ENCODE data around the gene NCBP3.
"Not testable (repeated sequence)": the region's sequence is repeated elsewhere in the genome, so short reads cannot be mapped to it uniquely, and the experiment has no call there.

The NCBP3 gene

DNA sequence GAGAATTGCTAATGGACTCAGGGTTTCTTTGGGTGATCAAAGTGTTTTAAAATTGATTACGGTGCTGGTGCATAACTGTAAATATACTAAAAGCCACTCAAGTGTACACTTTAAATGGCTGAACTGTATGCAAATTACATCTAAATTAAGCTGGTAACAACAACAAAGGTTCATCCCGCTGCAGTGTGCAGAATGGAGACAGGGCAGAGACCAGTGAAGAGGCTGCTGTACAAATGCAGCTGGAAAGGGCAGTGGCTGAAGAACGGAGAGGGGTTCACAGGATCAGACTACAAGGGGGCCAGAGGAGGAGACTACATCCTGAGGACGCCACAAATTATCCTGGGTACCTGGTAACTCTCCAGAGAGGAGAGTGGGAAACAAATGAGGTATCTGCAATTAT lies 36.0 kb downstream of the NCBP3 start:
- no peak for DNase-seq (ENCODE audit: low read depth)

DNA sequence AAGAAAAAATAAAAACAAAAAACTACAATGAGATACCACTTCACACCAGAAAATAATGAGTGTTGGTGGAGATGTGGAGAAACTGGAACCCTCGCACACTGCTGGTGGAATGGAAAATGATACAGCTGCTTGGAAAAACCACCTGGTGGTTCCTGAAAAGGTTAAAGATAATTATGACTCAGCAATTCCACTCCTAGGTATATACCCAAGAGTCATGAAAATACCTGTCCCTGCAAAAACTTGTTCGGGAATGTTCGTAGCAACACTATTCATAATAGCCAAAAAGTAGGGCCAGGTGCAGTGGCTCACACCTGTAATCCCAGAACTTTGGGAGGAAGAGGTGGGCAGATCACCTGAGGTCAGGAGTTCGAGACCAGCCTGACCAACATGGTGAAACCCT lies 36.9 kb downstream of the NCBP3 start:
- DNase-seq (ENCODE audit: low read depth): no peak

DNA sequence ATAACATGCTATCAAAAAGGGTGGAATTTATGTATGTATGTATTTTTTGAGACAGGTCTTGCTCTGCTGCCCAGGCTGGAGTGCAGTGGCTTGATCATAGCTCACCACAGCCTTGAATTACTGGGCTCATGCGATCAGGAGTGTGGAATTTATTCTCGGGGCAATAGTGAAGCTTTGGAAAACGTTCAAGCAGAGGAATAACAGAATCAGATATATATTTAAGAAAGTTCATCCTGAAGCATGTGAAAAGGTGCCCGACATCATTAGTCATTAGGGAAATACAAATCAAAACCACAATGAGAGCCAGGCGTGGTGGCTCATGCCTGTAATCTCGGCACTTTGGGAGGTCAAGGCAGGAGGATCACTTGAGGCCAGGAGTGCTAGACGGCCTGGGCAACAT lies 37.3 kb downstream of the NCBP3 start:
- no peak for DNase-seq (ENCODE audit: low read depth)

DNA sequence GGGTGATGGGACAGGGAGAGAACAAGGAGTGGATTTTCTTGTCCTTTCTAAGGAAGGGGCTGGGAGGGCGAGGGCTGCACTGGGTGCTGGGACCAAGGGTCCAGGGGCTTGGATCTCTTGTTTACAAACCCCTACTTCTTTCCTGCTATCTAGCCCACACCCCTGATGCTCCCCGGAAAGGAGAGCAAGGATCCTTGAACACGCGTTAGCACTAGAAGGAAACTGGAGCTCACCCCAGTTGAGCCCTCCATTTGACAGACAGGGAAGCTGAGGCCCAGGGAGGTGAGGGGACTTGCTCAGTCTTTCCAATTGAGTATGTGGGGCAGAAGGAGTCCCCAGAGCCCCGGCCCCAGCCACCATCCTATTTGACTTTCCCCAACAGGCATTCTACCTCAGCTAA lies 40.5 kb downstream of the NCBP3 start:
- no peak for DNase-seq (ENCODE audit: low read depth)

DNA sequence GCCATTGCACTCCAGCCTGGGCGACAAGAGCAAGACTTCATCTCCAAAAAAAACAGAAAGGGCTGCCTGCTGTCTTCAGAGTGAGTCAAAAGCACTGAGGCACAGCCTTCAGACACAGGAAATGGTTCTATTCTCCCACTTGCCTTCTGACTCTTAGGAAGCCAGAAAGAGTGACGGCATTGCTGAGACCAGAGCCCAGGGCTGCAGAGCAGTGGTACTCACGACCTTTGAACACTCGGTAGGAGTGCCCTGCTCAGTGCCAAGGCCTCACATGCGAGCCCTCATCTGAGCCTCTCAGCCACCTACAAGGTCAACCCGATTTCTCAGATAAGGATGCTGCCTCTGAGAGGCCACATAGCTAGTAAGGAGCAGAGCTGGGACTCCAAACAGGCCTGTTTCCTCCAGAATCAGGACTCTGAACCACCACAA lies 41.5 kb downstream of the NCBP3 start:
- no peak for DNase-seq (ENCODE audit: low read depth)

DNA sequence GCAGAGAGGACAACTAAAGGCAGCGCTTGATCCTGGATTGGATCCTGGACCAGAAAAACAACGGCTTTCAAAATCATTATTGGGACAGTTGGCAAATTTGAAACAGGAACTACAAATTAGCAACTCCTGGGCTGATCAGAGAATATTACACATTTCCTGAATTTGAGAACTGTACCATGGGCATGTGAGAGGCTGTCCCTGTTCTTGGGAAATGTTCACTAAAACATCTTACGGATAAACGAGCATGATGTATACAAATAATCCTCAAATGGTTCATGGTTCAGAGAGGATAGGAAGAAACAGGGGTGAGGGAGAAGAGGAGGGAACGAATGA lies 42.8 kb downstream of the NCBP3 start:
- DNase-seq (ENCODE audit: low read depth): no peak

DNA sequence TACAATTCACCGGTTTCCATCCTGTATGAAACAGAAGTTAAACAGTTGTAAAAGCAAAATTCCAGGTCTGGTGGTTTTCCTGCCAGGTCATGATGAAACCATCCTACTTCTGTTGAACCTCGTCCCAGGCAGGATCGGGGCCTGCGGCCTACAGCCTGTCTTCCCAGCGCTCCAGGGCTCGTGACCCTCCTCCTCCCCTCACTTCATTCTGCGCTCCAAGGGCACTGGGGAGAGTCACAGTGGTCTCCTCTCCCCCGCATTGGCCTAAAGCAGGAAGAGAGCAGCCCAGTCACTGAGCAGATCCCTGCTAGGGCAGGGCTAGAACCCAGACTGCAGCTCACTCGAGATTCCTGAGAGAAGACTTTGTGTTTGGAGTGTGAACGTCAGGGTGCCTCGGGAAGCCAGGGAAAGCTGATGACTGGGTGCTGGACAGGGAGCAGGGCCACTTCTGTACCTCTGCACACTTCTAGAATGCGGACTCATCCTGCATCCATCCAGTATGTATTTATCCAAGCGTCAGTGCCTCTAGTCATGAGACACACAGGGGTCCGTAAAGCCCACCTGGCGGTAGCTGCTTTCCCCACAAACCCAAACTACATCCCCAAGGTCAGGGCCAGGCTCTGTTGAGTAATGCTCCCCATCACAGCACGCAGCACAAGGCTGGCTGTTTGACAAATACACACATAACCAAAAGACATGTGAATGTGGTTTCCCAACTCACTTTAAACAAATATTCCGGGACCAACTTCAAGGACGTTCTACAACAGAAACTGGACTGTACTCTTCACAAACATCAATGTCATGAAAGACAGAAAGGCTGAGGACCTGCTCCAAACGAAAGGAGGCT lies 43.4 kb downstream of the NCBP3 start:
- peak; percentile 56 for DNase-seq (ENCODE audit: low read depth)

DNA sequence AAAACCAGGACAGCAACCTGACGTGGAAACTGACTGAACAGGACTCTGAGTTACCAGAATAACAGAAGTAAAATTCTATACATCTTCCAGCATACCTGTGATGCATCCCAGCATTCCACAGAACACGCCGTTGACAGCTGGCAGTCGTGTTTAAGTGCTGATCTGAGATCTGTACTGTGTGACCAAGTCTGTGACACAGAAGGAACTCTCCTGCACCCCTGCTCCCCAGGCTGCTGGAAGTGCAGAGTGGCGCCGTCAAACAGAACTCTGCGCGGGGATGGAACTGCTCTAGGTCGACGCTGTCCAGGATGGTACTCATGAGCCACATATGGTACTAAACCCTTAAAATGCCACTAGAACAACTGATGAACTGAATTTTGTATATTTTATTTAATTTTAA lies 44.3 kb downstream of the NCBP3 start:
- DNase-seq (ENCODE audit: low read depth): no peak

DNA sequence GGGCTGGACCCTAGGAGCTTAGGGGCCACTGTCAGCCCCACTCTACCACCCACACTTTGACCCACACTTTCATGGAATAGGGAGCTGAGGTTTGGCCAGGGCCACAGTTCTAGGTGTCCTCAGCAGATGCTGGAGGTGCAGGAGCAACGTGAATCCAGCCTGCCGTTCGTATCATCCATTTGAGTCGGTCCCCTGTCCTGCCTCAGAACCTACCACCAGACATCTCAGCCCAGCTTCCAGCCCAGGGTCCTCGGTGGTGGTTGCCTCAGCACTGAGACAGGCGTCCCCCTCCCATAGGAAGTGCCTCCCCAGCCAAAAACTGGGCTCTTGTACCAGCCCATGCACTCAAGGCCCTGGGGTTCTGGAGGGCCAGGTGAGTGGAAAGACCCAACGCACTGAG lies 44.7 kb downstream of the NCBP3 start:
- DNase-seq (ENCODE audit: low read depth): no peak

DNA sequence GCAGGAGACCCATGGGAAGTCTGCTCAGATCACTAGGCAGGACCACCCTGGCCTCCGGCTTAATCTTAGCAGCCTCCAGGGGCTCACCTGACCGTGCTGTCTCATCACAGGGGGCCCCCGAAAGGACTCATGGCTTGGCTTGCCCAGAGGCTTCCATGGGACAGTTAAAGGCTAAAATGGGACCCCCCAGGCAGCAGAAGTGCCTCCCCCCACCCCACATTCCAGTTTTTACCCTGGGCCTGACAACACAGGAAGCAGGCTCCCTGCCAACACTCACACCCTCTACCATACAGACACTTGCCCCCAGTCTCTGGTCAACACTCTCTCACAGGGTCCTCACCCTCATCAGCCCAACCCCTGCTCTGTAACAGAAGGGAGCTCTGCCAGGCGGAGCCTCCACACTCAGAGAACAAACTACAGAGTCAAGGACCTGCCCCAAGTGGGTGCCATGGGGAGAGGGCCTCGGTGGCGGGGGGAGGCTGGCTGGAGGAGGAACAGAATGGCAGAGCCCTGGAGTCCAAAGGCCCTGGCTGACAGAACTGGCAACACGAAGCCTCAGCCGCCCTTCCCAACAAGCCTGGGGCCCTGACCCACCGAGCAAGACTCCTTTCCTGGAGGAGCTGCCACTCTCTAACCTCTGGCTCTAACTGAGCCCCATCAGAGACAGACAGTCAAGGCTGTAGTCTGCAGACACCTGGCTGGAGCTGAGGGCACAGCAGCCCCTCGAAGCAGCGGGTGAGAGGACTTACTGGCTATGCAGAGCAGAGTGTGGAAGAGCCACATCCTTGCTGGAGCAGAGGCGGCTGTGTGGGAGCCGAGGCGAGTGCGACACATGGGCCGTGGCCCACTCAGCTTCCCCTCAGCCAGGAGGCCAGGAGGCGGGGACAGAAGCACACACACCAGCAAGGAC lies 45.4 kb downstream of the NCBP3 start, which contains the start of gene ITGAE:
TSS of gene ITGAE (minus strand) at position 827 of the 910 bp plus-strand sequence. CDS start at position 783, 44 bp downstream.
- no peak for DNase-seq (ENCODE audit: low read depth)

DNA sequence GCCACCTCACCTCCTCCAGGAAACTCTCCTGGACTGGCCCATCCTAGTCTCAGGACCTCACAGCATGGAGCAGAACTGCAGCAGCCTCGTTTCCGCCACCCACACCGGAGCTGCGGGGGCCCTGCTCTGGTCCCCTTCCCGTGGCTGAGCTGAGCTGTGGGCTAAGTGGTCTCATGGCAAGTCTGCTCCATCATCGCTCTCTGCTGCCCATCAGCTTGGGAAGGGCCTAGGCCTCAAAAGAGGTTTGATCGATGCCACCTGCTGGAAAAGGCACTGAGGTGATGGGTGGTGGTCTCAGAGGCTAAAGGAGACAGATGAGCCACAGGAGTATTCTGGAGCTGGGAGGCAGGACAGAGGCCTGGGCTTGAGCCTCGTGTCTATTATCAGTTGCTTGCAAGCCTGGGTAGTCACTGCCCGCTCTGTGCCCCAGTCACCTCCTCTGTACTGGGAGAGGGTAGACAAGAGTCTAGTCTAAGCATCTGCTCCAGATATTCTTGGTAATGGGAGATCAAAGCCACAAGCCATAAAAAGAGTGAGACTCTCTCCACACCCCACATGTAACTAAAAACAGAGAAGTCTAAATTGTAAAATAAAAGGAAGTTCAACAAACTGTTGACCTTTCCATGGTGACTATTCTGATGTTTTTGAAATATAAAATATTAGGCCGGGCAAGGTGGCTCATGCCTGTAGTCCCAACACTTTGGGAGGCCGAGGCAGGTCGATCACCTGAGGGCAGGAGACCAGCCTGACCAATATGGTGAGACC lies 46.7 kb downstream of the NCBP3 start:
- DNase-seq (ENCODE audit: low read depth): no peak

DNA sequence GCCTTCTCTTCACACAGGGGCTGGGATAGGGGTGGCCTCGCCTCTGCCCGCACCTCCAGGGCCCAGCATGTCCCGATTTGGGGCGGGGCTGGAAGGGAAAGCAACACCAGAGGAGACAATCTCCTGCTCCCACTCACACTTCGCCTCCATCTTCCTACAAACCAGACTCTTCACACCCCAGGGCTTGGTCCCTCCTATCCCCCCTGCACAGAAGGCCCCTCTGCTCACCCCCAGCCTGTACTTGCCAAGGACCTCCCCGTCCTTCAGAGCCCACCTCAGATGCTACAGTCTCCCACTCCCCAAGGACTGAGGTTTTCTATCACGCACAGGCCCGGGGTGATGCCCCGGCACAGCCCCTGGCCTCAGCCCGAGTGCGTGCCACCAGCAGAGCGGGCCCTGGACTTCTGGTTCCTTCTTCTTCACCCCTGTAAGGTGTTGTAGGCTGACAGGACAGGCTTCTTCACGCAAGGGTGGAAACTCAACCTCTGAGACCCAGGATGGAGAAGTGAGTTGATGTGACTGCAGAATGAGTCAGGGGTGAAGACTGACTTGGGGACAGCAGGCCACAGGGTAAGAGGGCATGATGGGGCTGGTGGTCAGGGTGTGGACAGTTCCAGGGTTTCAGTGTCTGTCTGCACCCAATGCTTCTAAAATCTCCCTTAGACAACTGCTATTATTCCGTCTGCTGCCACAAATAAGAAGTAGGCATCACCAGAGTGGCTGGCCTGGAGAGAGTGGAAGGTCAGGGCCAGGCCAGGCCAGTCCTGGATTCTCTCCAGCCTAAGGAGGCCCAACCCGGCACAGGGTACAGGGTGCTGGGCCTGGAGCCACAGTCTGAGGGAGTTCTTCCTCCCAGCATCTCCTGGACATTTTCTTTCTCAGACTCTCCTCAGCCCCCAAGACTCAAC lies 47.5 kb downstream of the NCBP3 start:
- no peak for DNase-seq (ENCODE audit: low read depth)

DNA sequence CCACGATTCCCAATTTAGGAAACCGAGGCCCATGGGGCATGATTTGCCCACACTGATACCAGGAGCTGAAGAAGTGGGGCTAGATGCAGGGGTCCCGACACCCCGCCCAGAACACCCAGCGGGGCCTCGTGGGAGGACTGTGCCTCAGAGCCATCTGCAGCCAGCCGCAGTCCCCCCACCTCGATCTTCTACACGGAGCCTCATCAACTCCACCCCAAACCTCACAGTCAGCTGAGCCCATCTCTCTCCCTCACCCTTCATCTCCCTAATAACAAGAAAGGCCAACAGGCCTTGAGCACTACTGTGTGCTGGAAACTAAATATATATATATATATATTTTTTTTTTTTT lies 49.2 kb downstream of the NCBP3 start:
- no peak for DNase-seq (ENCODE audit: low read depth)

DNA sequence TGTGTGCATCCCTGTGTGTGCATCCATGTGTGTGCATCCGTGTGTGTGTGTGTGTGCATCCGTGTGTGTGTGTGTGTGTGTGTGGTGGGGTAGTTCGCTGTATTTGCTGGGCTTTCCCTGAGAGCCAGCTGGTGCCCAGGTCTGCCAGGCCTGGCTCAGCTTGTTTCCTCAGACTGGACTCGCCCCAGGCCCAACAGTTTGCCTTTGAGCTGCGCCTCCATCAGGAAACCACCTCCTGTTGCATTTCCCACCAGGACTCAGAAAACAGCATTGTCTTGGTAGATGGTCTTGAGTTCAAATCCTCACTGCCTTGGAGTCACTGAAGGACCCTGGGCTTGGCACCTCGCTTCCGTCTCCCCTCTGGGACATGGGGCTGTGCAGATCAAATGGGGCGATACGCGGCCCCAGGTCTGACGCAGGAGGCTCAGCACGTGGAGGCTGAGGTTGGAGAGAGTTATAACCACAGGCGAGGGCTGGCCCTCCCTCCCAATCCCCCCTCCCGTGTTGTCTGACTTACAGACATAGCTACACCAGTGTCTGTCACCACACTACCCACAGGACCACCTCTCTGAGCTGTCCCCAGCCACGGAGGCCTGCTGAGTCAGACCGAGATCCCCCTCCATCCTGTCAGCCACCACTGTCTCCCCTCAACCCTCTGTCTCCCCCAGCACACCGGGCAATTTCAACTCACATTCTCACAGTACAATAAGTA lies 49.8 kb downstream of the NCBP3 start:
- DNase-seq (ENCODE audit: low read depth): no peak

DNA sequence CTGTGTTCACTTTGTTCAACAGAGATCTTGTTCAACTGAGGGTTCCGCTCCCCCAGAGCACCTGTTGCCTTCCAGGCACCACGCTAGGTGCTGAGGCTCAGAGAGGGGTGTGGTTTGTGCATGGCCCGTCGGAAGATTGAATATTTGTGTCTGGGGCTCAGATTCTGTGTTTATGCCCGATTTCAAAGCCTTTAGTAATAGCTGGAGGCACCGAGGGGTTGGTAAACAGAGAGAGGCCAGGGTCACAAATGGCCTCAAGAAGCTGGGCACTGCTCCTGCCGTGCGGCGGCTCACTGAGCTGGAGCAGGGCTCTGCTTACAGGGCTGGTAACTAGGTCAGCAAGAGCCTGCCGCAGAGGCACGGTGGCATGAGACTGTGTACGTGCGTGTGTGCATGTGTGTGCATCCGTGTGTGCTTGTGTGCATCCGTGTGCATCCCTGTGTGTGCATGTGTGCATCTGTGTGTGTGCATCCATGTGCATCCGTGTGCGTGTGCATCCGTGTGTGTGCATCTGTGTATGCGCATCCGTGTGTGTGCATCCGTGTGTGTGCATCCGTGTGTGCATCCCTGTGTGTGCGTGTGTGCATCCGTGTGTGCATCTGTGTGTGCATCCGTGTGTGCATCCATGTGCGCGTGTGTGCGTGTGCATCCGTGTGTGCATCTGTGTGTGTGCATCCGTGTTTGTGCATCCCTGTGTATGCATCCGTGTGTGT lies 50.5 kb downstream of the NCBP3 start:
- no peak for DNase-seq (ENCODE audit: low read depth)

DNA sequence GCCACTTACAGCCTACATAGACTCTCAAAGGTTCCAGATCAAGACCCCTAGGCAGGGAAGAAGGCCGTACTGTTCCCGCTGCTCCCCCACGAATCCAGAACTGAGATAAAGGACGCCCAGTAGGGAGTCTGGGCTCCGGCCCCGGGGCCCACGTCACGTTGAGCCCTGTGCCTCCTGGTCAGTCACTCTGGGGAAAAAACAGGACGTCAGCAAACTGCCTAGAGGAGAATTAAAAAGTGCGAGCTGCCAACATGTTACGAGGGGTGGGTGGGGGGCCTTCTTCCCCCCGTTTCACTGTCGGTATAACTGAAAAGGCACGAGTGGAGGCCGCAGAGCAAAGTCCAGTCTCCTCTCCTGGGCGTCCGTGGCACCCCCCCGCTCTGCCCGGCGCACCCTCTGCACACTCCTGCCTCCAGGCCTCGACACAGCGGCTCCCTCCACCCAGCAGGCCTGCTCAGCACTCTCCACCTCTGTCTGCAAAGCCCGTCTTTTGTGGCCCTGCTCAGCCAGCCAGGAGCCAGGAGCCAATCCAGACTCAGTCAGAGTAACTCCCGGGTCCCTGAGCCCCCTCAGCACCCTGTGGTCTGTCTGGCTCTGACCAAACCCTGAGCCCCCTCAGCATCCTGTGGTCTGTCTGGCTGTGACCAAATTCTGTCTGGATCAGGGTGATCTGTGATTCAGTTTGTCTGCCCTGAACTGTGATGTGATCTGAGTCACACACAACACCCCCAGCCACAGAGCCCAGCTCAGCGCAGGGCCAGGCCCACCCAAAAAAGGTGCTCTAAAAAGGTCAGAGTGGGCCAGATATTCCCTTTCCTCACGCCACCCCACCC lies 51.3 kb downstream of the NCBP3 start:
- no peak for DNase-seq (ENCODE audit: low read depth)

DNA sequence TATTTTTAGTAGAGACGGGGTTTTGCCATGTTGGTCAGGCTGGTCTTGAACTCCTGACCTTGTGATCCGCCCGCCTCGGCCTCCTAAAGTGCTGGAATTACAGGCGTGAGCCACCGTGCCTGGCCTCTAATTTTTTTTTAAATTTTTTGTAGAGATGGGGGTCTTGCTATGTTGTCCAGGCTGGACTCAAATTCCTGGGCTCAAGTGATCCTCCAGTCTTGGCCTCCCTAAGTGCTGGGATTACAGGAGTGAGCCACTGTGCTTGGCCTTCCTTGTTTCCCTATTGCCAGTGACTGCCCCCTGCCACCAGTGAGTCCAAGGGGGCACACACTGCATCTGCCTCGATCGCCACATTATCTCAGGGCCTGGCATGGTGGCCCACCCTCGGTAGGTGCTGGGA lies 51.9 kb downstream of the NCBP3 start:
- not testable (repeated sequence) for DNase-seq (ENCODE audit: low read depth)

DNA sequence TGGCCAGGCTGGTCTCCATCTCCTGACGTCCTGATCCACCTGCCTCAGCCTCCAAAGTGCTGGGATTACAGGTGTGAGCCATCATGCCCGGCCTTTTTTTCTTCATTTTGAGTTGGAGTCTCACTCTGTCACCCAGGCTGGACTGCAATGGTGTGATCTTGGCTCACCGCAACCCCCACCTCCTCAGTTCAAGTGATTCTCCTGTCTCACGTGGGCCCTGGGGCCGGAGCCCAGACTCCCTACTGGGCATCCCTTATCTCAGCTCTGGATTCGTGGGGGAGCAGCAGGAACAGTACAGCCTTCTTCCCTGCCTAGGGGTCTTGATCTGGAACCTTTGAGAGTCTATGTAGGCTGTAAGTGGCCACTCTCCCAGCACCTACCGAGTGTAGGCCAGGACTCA lies 52.8 kb downstream of the NCBP3 start:
- DNase-seq (ENCODE audit: low read depth): not testable (repeated sequence)

DNA sequence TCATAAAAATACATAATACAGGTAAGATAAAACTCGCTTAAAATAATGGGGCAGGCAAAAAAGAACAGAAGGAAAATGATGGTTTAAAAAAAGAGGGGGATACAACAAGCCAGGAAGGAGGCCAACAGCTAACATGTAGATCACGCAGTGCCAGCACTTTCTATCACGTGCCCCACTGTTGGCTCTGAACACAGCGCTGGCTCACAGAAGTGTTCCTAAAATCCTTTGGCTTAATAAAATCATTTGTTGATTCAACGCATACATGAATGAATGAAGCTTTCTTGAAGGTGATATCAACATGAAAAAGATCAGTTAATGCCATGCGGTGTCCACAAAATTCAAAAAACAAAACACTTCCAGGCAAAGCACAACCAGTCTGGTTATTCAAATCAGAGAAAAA lies 53.6 kb downstream of the NCBP3 start:
- no peak for DNase-seq (ENCODE audit: low read depth)
